ENCODE data around the gene TACC2.

The TACC2 gene

DNA sequence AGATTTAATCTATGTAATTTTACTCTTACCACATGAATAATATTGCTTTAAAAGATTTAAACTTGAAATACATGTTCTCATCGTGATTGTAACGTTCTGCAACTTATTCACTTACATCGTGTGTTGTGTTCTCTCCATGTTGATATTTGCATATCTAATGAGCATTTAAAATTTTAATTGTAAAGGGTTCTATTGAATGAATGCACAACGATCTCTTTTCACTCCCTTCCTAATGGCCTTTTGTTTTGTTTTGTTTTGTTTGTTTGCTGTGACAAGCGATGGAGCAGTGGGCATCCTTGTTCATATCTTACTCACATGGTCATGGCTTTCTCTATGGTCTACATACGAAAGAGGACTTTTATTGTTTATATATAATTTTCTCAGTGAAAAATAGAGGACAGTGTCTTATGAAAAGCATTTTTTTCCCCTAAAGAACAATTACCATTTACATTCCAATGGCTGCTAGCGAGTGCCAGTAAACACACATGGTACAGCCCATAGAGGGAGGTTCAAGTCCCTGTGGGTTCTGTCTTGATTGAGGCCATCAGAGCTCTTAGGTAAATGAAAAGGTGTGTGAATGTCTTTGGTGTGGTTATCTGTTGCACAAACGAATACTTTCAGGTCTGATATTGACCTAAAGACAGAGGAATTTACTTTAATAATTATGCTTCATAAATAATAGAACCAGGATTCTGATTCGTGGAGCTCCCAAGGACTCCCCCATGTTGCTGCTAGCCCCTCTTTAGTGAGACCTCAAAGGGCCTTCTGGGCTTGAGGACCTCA is 314.5 kb downstream of the TACC2 start:
- no peak for ATAC-seq (ENCODE audit: insufficient read depth, low read depth)
- Histone ChIP-seq H3K4me1 (ENCODE audit: insufficient read depth, low read length) (0 out of 2 replicates have a peak, but pooled peaks cover 3% of the 10 kb centered on the region), H2AFZ (ENCODE audit: low read depth, low read length) (no peak overlapping the region), H4K20me1 (ENCODE audit: insufficient read depth, low read length) (no peaks in the 10 kb centered on the region), H3K9ac (ENCODE audit: low read depth, low read length) (no peak overlapping the region), H3K79me2 (ENCODE audit: insufficient read depth, low read length) (no peaks in the 10 kb centered on the region), H3K36me3 (ENCODE audit: insufficient read depth, low read length) (no peaks in the 10 kb centered on the region), H3K9me3 (ENCODE audit: insufficient read depth, low read length, severe bottlenecking) (no peaks in the 10 kb centered on the region), H3K4me2 (ENCODE audit: insufficient read depth, low read length) (no peak overlapping the region), H3K27me3 (ENCODE audit: insufficient read depth, low read length, poor library complexity) (peaks cover 4% of the 10 kb centered on the region), H3K27ac (ENCODE audit: low read length) (no peak overlapping the region), H3K4me3 (ENCODE audit: low read depth in 1 of 2, low read length in 2 of 2) (no peak overlapping the region)
- no peak for TF ChIP-seq EZH2 (IDR thresholded peaks at IDR 0.05; ENCODE audit: borderline replicate concordance, low read depth, low read length, severe bottlenecking)
- TF ChIP-seq, protein P1, sequence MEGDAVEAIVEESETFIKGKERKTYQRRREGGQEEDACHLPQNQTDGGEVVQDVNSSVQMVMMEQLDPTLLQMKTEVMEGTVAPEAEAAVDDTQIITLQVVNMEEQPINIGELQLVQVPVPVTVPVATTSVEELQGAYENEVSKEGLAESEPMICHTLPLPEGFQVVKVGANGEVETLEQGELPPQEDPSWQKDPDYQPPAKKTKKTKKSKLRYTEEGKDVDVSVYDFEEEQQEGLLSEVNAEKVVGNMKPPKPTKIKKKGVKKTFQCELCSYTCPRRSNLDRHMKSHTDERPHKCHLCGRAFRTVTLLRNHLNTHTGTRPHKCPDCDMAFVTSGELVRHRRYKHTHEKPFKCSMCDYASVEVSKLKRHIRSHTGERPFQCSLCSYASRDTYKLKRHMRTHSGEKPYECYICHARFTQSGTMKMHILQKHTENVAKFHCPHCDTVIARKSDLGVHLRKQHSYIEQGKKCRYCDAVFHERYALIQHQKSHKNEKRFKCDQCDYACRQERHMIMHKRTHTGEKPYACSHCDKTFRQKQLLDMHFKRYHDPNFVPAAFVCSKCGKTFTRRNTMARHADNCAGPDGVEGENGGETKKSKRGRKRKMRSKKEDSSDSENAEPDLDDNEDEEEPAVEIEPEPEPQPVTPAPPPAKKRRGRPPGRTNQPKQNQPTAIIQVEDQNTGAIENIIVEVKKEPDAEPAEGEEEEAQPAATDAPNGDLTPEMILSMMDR (IDR thresholded peaks at IDR 0.05; ENCODE audit: borderline replicate concordance, extremely low read depth, low read length, poor library complexity, severe bottlenecking): no peak
- no peak for DNase-seq

Measured in DND-41 (cell line).